KBM-7 (cell line): ENCODE measurements around the gene KBTBD7.
A peak's percentile ranks its signal among the peaks of the same experiment; 100 is the strongest.

Experiments
- DNase-seq: peaks from one replicate; pipeline ENCODE4 v3.0.0-alpha.2; 2015
- in situ Hi-C: fragments of 300-500 bp; cut with MboI; formaldehyde crosslinking; loops from 2 replicates; pipeline ENCODE4 v1.14.3; 2020; ENCODE audit warnings: low sequenced_read_pairs, low pct_unique_long_range_greater_than_20kb, mixed read lengths

Gene KBTBD7

DNA sequence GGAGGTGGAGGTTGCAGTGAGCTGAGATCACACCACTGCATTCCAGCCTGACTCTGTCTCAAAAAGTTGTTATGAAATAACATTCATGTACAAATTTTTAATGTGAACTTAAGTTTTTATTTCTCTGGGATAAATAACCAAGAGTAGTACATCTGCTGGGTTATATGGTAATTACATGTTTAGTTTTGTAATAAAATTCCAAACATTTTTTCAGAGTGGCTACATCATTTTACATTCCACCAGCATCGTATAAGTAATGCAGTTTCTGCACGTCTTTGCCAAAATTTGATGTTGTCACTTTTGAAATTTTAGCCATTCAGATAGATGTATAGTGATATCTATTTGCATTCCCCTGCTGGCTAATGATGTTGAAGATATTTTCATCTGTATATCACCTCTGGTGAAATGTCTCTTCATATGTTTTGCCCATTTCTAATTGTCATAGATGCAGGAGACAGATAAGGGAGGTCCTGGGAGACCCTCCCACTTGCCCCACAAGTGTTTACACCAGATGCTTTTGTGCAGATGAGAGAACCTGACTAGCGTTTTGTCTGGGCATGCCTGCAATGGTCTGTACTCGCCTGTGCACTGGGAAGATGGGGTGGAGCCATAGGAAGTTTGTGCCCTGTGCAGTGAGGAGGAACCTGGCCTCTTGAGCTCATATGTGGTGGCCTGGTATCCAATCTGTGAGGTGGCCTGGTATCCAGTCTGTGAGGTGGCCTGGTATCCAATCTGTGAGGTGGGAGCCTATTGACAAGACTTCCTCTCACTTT, 49.0 kb downstream of the KBTBD7 start:
- DNase-seq, result peak; percentile 59
- in situ Hi-C loops, result no loop called here

DNA sequence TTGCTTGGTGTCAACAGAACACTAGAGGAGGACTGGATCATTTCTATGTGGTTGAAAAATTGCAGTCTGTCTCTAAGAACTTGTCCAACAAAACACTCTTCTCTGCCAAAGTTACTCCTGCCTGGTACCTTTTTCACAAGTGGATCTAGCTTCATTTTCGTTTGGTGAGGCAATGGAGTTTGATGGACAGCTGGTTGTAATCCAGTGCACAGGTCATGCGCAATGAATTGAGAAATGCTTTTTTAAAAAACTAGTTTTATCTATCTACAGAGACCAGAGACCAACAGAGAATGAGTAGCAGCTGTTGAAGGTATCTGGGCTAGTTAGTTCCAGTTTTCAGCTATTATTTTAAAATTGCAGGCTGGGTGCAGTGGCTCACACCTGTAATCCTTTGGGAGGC, 49.8 kb downstream of the KBTBD7 start:
- in situ Hi-C loops, result no loop called here
- DNase-seq, result no peak
